Ishikawa (cell line): ENCODE results near the gene SKAP1.
A peak's percentile ranks its signal among the peaks of the same experiment; 100 is the strongest.

Experiments used
- CEBPB ChIP-seq: IDR thresholded peaks from 2 replicates; pipeline ENCODE4 v1.6.1; 2012
- EP300 ChIP-seq: IDR thresholded peaks from 2 replicates; pipeline ENCODE4 v1.6.1; 2012; ENCODE audit warnings: borderline replicate concordance
- FOXM1 ChIP-seq: IDR thresholded peaks from 2 replicates; pipeline ENCODE4 v1.6.1; 2012; ENCODE audit warnings: low read depth, borderline replicate concordance
- MAX ChIP-seq: IDR thresholded peaks from 2 replicates; pipeline ENCODE4 v1.6.1; 2012
- NFIC ChIP-seq: IDR thresholded peaks from 2 replicates; pipeline ENCODE4 v1.6.1; 2012
- RAD21 ChIP-seq: IDR thresholded peaks from 2 replicates; pipeline ENCODE4 v1.6.1; 2012; ENCODE audit warnings: low read depth
- REST ChIP-seq: IDR thresholded peaks from 2 replicates; pipeline ENCODE4 v1.6.1; 2012; ENCODE audit warnings: low read depth, mild to moderate bottlenecking
- TAF1 ChIP-seq: IDR thresholded peaks from 2 replicates; pipeline ENCODE4 v1.6.1; 2012; ENCODE audit warnings: low read depth, mild to moderate bottlenecking
- TCF12 ChIP-seq: IDR thresholded peaks from 2 replicates; pipeline ENCODE4 v1.6.1; 2012; ENCODE audit warnings: low read depth
- USF1 ChIP-seq: IDR thresholded peaks from 2 replicates; pipeline ENCODE4 v1.6.1; 2012
- YY1 ChIP-seq: IDR thresholded peaks from 2 replicates; pipeline ENCODE4 v1.6.1; 2012; ENCODE audit warnings: low read depth

- no peak for TF ChIP-seq TAF1
- no peak for TF ChIP-seq USF1
- no peak for TF ChIP-seq REST
- TF ChIP-seq CEBPB, result no peak
- no peak for TF ChIP-seq TCF12
- TF ChIP-seq FOXM1, result no peak
- TF ChIP-seq MAX, result peak; percentile 72
- TF ChIP-seq RAD21, result peak; percentile 59
- no peak for TF ChIP-seq YY1
- no peak for TF ChIP-seq NFIC
- TF ChIP-seq EP300, result no peak
These were observed 27.2 kb upstream of the SKAP1 start for GRCh38 chr17:48457080-48457836.
